Left lobe of liver (tissue), 2 donors: ENCODE data around the gene CALB2. TPM values are rescaled to one million over a fixed set of nuclear protein-coding genes. Genes with fewer than 3 reads are reported as not detected.

Experiments
- ATAC-seq: fragments of 200-7000 bp; cut with Tn5 transposase; one replicate; pipeline ENCODE4 v1.9.1; 2020; ENCODE audit warnings: mild to moderate bottlenecking, moderate library complexity
- DNase-seq: peaks from one replicate; pipeline ENCODE4 v3.0.0-alpha.2; 2020; ENCODE audit warnings: low spot score
- total RNA-seq: library from RNA; stranded (reverse); gene quantifications from one replicate; pipeline ENCODE4 v1.2.1, GENCODE V29; 2021
- donor health status: DM: no; HTN: no; CAD: no; lungs with moderate emphysema.
- donor health status: DM: no; HTN: yes; CAD: no.

CALB2 gene
- total RNA-seq, 1 donor from 2014 or later, result not detected

DNA sequence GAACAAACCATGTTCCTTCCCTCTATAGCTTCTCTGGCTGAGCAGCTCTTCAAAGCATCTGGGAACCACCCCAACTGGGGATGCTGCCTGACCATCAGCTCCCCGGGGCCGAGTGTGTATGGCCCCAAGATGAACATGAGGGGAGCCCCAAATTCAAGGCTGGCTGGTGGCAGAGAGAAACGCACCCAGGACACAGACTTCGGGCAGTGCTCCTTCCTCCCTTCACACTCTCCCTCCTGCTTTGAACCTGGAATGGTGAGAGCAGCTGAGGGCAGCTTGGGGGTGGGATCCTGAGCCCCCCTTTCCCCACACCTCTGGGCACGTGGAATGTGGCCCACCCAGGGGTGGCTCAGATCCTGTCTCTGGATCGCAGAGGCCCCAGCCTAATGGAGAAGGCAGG is 66.1 kb downstream of the CALB2 start:
- DNase-seq (no peak), ATAC-seq (no peak)

DNA sequence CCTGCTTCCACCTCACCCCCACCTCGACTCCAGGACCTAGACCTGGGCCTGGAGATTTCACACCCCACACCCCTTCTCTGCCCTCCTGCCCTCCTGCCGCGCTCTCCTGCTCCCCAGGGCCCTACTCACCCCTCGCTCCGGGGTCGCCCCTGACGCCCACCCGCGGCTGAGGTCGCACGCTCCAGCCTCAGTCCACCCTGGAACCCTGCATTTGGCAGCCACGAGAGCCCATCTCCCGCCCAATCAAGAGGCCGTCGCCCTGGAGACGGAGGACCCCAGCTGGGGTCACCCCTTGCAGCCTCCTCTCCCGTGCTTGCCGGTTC is 67.2 kb downstream of the CALB2 start:
- no peak for ATAC-seq
- DNase-seq, result no peak

DNA sequence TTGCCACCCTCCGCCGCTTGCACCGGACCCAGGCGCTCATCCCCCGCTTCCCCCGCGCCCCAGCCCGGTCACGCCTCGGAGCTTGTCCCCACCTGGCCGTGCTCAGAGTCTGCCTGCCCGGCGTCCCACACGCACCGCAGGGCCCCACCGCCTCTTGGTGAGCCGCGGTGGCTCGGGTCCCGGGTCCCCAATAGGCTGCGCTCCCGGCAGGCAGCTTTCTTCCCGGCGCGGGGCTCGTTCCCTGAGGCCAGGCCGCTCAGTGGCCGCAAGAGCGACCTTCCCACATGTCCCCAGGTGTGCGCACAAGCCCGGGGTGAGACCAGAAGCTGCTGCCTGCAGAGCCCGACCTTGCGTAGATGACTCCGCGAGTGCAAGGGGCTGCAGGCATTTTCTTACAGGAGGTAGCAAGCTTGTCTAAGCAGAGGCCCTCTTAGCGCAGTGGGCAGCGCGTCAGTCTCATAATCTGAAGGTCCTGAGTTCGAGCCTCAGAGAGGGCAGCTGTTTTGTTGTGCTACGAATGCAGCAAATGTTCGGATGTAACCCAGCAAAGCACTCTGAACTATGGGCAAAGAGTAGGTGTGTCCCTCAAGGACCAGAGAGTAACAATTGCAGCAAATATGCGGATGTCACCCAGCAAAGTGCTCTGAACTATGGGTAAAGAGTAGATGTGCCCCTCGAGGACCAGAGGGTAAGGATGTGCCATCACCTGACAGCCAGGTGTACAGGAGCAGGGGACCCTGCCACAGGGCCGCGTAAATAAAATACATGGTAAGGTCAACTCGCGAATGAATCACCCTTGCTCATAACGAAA is 67.8 kb downstream of the CALB2 start:
- DNase-seq (no peak), ATAC-seq (no peak)

DNA sequence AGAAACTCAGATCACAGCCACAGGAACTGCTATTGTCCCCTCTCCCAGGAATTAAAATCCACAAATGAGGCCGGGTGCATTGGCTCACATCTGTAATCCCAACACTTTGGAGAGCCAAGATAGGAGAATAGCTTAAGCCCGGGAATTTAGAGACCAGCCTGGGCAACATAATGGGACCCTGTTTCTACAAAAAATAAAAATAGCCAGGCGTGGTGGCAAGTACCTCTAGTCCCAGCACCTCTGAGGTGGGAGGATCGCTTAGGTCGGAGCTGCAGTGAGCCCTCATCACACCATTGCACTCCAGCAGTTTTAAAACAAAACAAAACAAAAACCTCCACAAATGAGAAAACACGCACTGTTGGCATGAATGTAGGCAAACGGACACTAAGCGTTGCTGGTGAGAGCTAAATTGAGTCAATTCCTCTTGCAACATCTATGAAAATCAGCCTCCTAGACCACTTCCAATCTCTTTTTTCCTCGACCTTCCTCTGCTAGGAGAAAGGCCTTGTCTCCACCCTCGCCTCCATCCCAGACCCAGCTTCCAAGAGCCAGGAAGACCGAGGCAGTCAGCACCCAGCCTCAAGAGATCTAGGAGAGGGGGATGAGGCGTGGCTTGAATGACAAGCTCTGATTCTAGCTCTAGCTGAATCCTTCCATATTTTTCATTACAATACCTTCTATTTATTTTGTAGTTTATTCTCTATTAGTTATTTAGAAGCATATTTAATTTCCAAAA is 68.5 kb downstream of the CALB2 start:
- ATAC-seq (no peak), DNase-seq (no peak)

DNA sequence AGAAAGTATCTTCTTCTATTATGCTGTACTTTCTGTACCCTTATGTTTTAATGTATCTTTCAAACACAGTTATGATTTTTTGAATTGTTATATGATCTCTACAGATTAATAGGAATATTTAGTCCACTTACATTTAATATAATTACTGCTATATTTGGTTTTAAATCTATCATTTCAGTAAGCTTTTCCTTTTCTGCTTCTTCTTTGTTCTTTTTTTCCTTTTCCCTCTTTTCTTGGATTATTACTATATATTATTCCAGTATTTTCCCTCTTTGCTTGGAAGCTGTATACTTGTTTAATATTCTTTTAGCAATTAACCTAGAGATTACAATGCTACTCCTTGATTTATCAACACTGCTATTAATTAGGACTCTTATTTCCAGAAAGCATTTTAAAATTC is 69.9 kb downstream of the CALB2 start:
- no peak for DNase-seq
- no peak for ATAC-seq

DNA sequence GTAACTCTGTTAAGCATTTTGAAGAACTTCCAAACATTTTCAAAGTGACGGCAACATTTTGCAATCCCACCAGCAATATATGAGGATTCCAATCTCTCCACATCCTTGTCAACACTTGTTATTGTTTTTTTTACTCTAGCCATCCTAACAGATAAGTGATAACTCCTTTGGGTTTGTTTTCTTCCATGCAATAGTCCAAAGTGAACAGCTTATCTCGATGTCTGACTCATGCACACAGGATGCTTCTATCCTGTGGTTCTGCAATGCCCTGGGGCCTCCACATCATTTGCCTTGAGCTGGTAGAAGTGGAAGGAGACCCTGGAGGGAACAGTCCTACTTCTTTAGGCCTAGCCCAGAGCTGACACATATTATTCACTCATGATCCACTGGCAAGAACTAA is 70.4 kb downstream of the CALB2 start:
- no peak for ATAC-seq
- DNase-seq, result no peak

DNA sequence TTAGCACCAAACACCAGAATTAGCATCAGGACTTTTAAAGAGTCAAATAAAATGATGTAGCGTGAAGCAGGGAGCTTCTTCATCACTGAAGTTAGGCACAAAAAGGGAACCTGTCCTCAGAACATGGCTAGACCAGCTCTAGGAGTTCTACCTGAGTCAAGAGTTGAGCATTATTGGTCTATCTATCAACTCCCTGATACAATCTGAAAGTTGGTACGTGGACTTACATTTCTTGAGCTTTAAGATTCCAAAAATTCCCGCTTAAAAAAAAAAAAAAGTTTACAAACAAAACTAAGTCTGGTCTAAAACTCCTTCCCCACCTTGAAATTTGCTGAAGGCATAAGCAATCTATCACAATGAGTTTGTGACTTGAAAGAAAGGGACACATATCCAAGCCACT is 71.1 kb downstream of the CALB2 start:
- DNase-seq (no peak), ATAC-seq (no peak)

DNA sequence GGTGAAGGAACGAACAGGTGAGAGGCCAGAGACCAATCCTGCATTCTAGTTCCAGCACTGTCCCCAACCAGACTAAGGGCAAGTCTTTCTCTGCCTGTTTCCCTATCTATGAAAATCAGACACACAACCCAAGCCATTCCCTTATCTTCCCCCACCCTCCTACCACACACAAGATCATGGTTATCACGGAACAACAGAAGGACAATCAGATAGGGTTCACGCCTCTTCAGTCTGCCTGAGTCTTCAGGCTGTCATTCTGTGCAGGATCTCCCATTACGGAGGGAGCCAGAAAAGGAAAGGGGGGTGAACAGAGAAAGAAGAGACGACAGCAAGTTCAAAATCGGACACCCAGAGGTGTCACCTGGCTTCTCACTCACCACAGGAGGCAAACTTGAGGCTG is 72.2 kb downstream of the CALB2 start:
- no peak for DNase-seq
- no peak for ATAC-seq

DNA sequence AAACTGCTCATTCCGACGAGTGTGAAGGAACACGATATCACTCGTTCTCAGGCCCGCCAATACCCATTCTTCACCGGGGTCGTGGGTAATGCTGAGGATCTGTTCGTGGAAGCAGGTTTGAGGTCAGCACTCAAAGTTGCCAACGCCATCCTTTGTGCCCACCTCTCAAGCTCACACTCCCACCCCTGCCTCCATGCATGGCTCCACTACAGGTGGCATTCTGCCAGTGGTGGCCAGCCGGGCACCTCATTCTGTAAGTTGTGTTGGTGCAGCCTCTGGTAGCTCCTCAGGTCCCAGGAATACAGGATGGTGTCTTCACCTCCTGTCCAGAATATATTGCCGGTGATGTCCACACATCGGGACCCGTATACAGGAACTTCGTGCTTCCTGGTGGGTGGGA is 72.7 kb downstream of the CALB2 start:
- DNase-seq, result no peak
- ATAC-seq, result no peak

DNA sequence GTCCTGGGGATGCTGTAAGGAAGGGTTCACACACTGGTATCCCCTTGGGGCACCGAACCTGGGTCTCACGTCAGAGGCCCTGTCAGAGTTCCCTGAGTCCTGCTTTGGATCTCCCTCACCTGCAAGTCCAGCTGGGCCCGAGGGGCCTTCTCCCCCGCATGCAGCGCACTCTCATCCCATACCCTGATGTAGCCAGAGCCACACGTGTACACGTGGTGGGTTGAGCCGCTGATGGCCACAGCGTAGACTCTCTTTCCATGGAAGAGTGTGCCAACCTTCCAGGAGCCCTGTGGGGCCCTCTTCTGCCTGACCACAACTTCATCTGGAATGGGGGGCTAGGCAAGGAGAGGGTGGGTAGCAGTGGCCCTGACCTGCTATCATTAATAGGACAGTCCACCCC is 73.5 kb downstream of the CALB2 start:
- ATAC-seq (no peak), DNase-seq (no peak)

DNA sequence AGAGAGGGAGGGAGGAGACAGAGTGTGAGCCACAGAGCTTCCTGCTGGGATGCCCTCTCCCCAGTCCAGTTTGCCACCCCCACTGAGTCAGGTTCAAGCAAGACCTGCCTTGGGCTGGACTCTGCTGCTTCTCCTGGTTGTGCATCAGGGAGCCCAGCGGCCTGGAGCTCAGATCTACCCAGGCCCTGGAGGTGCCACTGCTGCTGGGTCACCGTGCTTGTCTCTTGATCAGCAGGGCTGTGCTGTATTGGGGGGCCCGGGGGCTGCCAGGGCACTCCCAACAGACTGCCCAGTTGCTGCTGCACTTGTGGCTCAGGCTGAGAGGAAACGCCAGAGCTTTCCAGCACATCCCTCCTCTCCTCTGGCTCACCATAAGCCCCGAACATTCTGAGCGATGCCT is 74.4 kb downstream of the CALB2 start:
- no peak for DNase-seq
- ATAC-seq, result no peak

DNA sequence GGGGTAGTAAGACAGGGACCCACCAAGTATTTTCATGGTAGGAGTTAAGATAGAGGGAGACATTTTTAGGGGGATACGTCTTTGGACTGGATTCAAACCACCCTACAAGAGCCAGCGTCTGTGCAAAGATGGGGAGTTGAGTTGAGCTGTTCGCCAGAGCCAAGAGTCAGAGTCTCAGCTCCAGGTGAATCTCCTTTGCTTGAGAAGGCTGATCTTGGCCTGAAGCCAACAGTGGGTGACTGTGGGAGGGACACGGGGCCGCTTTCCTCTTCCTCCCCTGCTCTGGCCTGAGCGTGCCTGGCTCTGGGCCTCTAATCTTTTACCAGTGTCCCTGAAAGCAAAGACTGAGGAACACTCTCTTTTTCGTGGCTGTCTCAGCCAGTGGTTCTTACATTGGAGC is 78.0 kb downstream of the CALB2 start:
- DNase-seq (no peak), ATAC-seq (no peak)

DNA sequence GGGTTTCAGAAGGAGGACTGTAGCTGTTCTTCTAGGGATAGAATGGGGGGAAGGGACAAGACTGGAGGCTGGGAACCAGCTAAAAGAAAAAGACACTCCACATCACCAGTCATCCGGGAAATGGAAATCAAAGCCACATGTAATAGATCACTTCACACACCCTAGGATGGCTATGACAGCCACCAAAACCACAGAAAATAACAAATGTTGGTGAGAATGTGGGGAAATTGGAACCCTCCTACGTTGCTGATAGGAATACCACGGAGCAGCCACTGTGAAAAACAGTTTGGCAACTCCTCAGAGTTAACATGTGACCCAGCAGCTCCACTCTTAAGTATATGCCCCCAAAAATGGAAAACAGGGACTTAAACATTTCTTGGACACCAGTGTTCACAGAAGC is 81.0 kb downstream of the CALB2 start:
- DNase-seq, result no peak
- ATAC-seq, result no peak

Other genes with a start within 250 kb of the CALB2 start
- gene HYDIN, start 128.0 kb upstream of the CALB2 start, total RNA-seq, result 0.28 TPM
- 9.3 TPM for gene CMTR2, start 69.3 kb upstream of the CALB2 start, total RNA-seq
- gene TLE7, start 83.3 kb downstream of the CALB2 start, total RNA-seq, result not detected
- gene ZNF23, start 103.5 kb downstream of the CALB2 start, total RNA-seq, result 2.5 TPM
- gene ZNF19, start 130.6 kb downstream of the CALB2 start, total RNA-seq, result 3.8 TPM
- 3.9 TPM for gene CHST4, start 167.7 kb downstream of the CALB2 start, total RNA-seq
- 2,689 TPM for gene TAT, start 218.4 kb downstream of the CALB2 start, total RNA-seq